Neural progenitor cell (in vitro differentiated cells): ENCODE results near the gene DVL1. TPM values are rescaled to one million over a fixed set of nuclear protein-coding genes. Genes with fewer than 3 reads are reported as not detected.
A peak's percentile ranks its signal among the peaks of the same experiment; 100 is the strongest.

Source experiments
- DNase-seq: peaks from one replicate; pipeline ENCODE4 v3.0.0-alpha.2; 2016; ENCODE audit warnings: low spot score
- H2AFZ ChIP-seq: fragments of 200-600 bp; sonication (generic); replicated peaks from 2 replicates; pipeline ENCODE4 v1.6.1; 2016; ENCODE audit warnings: antibody characterized with exemption
- H3F3A ChIP-seq: fragments of 200-600 bp; sonication (generic); 2 replicates; pipeline ENCODE4 v1.6.1; 2016; ENCODE audit warnings: antibody characterized with exemption, low read depth
- H3K27ac ChIP-seq: fragments of 200-600 bp; sonication (generic); 2 replicates; pipeline ENCODE4 v1.5.1; 2016; ENCODE audit warnings: mild to moderate bottlenecking
- H3K27me3 ChIP-seq: fragments of 200-600 bp; sonication (generic); 2 replicates; pipeline ENCODE4 v1.6.1; 2016; ENCODE audit warnings: mild to moderate bottlenecking, moderate library complexity
- H3K36me3 ChIP-seq: fragments of 200-600 bp; sonication (generic); 2 replicates; pipeline ENCODE4 v1.5.1; 2016
- H3K4me1 ChIP-seq: fragments of 200-600 bp; sonication (generic); 2 replicates; pipeline ENCODE4 v1.6.1; 2016; ENCODE audit warnings: mixed run types
- H3K4me2 ChIP-seq: fragments of 200-600 bp; sonication (generic); 2 replicates; pipeline ENCODE4 v1.6.1; 2016
- H3K4me3 ChIP-seq: fragments of 200-600 bp; sonication (generic); 2 replicates; pipeline ENCODE4 v1.5.1; 2016
- H3K79me2 ChIP-seq: fragments of 200-600 bp; sonication (generic); 2 replicates; pipeline ENCODE4 v1.6.1; 2016; ENCODE audit warnings: low read depth
- H3K9ac ChIP-seq: fragments of 200-600 bp; sonication (generic); 2 replicates; pipeline ENCODE4 v1.6.1; 2016
- H3K9me3 ChIP-seq: fragments of 200-600 bp; sonication (generic); 2 replicates; pipeline ENCODE4 v1.5.1; 2016; ENCODE audit warnings: low read depth
- H4K20me1 ChIP-seq: fragments of 200-600 bp; sonication (generic); 2 replicates; pipeline ENCODE4 v1.6.1; 2016; ENCODE audit warnings: low read depth
- H3K27ac Mint-ChIP-seq: 3 replicates; pipeline ENCODE4 v1.8.0; 2021; ENCODE audit warnings: mixed read lengths
- H3K27me3 Mint-ChIP-seq: 2 replicates; pipeline ENCODE4 v1.8.0; 2022; ENCODE audit warnings: low read depth, mild to moderate bottlenecking, inconsistent platforms, moderate library complexity, mixed read lengths; ENCODE audit not compliant: insufficient read depth
- H3K36me3 Mint-ChIP-seq: 3 replicates; pipeline ENCODE4 v1.8.0; 2021; ENCODE audit warnings: mixed read lengths
- H3K4me1 Mint-ChIP-seq: 3 replicates; pipeline ENCODE4 v1.8.0; 2021; ENCODE audit warnings: mixed read lengths
- H3K4me3 Mint-ChIP-seq: 3 replicates; pipeline ENCODE4 v1.8.0; 2021; ENCODE audit warnings: mild to moderate bottlenecking, moderate library complexity, mixed read lengths
- H3K9me3 Mint-ChIP-seq: 3 replicates; pipeline ENCODE4 v1.8.0; 2020; ENCODE audit warnings: mixed read lengths
- EZH2 ChIP-seq: fragments of 200-600 bp; sonication (generic); IDR thresholded peaks from 2 replicates; pipeline ENCODE4 v1.6.1; 2017; ENCODE audit warnings: antibody characterized with exemption, mild to moderate bottlenecking, moderate library complexity
- EZH2phosphoT487 ChIP-seq: fragments of 200-600 bp; sonication (generic); IDR thresholded peaks from 2 replicates; pipeline ENCODE4 v1.6.1; 2017; ENCODE audit warnings: antibody characterized with exemption
- total RNA-seq: library from RNA; depleted of rRNA; stranded (reverse); fragments of >200 nt; gene quantifications from 2 replicates; pipeline ENCODE4 v1.2.3, GENCODE V29; 2015; ENCODE audit warnings: low replicate concordance
- TF ChIP-seq, protein P1 (sequence below): fragments of 200-600 bp; sonication (generic); IDR thresholded peaks from 2 replicates; pipeline ENCODE4 v1.5.1; 2017; ENCODE audit warnings: antibody characterized with exemption, mild to moderate bottlenecking

DVL1 gene
- total RNA-seq, 1 donor from 2014 or later = 14.5 TPM

DNA sequence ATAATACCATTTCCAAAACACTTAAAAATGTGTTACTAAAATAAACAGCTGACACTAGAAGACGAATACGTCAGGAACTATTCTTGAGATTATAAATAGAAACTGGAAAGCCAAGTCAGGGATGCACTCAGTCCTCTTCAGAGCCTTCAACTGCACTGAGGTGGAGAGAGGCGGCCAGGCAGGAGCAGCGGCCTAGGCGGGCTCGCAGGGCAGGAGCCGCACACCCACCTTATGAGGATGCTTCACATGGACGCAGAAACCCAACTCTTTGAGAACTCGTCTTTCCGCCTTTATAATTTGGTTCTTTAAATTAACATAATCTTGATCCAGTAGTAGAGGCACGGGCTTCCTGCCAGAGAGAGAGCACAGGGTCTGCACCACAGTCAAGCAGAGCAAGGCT is 45.9 kb upstream of the DVL1 start:
- no peak for DNase-seq
- Histone ChIP-seq H3K4me1 (peaks cover 6% of the 10 kb centered on the region), H3K79me2 (peaks cover 74% of the 10 kb centered on the region), H3K4me2 (no peak overlapping the region), H3F3A (peaks cover 31% of the 10 kb centered on the region), H3K4me3 (no peak overlapping the region), H3K27me3 (no peaks in the 10 kb centered on the region), H3K36me3 (peaks cover 29% of the 10 kb centered on the region), H2AFZ (no peak overlapping the region), H3K9ac (no peak overlapping the region), H3K9me3 (no peaks in the 10 kb centered on the region), H3K27ac (no peak overlapping the region), H4K20me1 (peaks cover 12% of the 10 kb centered on the region)
- H3K9me3 Mint-ChIP-seq = no peaks in the 10 kb centered on the region
- TF ChIP-seq EZH2 (no peak), EZH2phosphoT487 (no peak)
- TF ChIP-seq, protein P1, sequence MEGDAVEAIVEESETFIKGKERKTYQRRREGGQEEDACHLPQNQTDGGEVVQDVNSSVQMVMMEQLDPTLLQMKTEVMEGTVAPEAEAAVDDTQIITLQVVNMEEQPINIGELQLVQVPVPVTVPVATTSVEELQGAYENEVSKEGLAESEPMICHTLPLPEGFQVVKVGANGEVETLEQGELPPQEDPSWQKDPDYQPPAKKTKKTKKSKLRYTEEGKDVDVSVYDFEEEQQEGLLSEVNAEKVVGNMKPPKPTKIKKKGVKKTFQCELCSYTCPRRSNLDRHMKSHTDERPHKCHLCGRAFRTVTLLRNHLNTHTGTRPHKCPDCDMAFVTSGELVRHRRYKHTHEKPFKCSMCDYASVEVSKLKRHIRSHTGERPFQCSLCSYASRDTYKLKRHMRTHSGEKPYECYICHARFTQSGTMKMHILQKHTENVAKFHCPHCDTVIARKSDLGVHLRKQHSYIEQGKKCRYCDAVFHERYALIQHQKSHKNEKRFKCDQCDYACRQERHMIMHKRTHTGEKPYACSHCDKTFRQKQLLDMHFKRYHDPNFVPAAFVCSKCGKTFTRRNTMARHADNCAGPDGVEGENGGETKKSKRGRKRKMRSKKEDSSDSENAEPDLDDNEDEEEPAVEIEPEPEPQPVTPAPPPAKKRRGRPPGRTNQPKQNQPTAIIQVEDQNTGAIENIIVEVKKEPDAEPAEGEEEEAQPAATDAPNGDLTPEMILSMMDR = no peak
- peaks cover 6% of the 10 kb centered on the region for H3K27me3 Mint-ChIP-seq
- H3K36me3 Mint-ChIP-seq = peaks cover 39% of the 10 kb centered on the region
- H3K4me1 Mint-ChIP-seq = peaks cover 8% of the 10 kb centered on the region
- H3K4me3 Mint-ChIP-seq = peak overlapping the region; percentile 3
- H3K27ac Mint-ChIP-seq = no peak overlapping the region

DNA sequence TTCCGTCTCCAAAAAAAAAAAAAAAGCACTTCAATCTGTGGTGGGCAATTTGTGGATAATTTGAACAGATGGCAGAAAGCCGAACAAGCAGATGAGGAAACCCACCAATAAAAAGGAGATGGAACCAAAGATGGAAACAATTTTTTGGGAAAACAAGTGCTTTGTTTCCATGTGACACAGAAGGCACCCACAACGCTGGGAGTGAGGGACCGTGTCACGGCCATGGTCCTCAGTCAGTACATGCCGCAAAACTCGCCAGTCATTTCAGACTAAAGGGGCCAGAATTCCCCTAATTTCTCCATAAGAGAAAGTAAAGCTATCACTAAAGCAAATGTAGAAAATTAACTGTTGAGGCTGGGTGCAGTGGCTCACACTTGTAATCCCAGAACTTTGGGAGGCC is 44.9 kb upstream of the DVL1 start:
- Histone ChIP-seq H4K20me1 (peaks cover 10% of the 10 kb centered on the region), H3K9me3 (no peaks in the 10 kb centered on the region), H3K4me2 (no peak overlapping the region), H3K79me2 (peaks cover 66% of the 10 kb centered on the region), H3K9ac (no peak overlapping the region), H3K27ac (no peak overlapping the region), H3K36me3 (peaks cover 34% of the 10 kb centered on the region), H3F3A (peaks cover 31% of the 10 kb centered on the region), H3K27me3 (no peaks in the 10 kb centered on the region), H2AFZ (no peak overlapping the region), H3K4me1 (peaks cover 5% of the 10 kb centered on the region), H3K4me3 (no peak overlapping the region)
- Mint-ChIP-seq H3K27ac (no peak overlapping the region), H3K4me1 (peaks cover 5% of the 10 kb centered on the region), H3K4me3 (no peak overlapping the region), H3K27me3 (peaks cover 4% of the 10 kb centered on the region), H3K9me3 (no peaks in the 10 kb centered on the region), H3K36me3 (peaks cover 44% of the 10 kb centered on the region)
- no peak for DNase-seq
- TF ChIP-seq EZH2phosphoT487 (no peak), EZH2 (no peak)
- TF ChIP-seq, protein P1 = no peak

DNA sequence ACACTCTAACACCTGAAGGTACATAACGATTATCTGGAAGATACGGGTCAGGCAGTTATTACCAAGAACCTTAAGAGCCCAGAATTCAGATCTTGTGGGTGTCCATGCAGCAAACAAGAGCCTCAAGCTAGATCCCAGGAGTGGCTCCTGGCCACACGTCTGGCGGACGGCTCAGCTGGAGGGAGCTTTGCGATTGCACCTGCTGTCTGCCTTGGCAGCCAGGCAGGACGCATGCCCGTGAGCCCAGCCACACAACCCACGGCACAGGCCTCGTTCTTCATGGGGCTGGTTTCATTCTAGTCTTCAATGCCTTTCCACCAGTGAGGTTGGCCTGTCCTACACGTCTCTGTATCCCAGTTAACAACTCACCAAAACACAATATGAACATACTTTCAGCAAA is 44.2 kb upstream of the DVL1 start:
- Histone ChIP-seq H3K27ac (no peak overlapping the region), H3K36me3 (peaks cover 35% of the 10 kb centered on the region), H2AFZ (no peak overlapping the region), H3K27me3 (no peaks in the 10 kb centered on the region), H3K79me2 (peaks cover 60% of the 10 kb centered on the region), H3K4me3 (no peak overlapping the region), H3K4me1 (peaks cover 5% of the 10 kb centered on the region), H3K9me3 (no peaks in the 10 kb centered on the region), H3F3A (peaks cover 31% of the 10 kb centered on the region), H4K20me1 (peaks cover 10% of the 10 kb centered on the region), H3K4me2 (no peak overlapping the region), H3K9ac (no peak overlapping the region)
- H3K4me1 Mint-ChIP-seq = peaks cover 5% of the 10 kb centered on the region
- H3K4me3 Mint-ChIP-seq = no peak overlapping the region
- H3K36me3 Mint-ChIP-seq = peaks cover 43% of the 10 kb centered on the region
- TF ChIP-seq, protein P1 = no peak
- TF ChIP-seq EZH2phosphoT487 (no peak), EZH2 (no peak)
- DNase-seq = no peak
- peaks cover 4% of the 10 kb centered on the region for H3K27me3 Mint-ChIP-seq
- H3K9me3 Mint-ChIP-seq = no peaks in the 10 kb centered on the region
- H3K27ac Mint-ChIP-seq = no peak overlapping the region
